GM21360 (cell line): ENCODE data around the gene CTSF.
"Not testable (repeated sequence)": the region's sequence is repeated elsewhere in the genome, so short reads cannot be mapped to it uniquely, and the experiment has no call there.

Source experiments
- ATAC-seq: cut with Tn5 transposase; IDR thresholded peaks from one replicate; pipeline ENCODE4 v1.9.1; 2021; ENCODE audit warnings: mild to moderate bottlenecking, moderate library complexity; ENCODE audit not compliant: unreplicated experiment

The CTSF gene

DNA sequence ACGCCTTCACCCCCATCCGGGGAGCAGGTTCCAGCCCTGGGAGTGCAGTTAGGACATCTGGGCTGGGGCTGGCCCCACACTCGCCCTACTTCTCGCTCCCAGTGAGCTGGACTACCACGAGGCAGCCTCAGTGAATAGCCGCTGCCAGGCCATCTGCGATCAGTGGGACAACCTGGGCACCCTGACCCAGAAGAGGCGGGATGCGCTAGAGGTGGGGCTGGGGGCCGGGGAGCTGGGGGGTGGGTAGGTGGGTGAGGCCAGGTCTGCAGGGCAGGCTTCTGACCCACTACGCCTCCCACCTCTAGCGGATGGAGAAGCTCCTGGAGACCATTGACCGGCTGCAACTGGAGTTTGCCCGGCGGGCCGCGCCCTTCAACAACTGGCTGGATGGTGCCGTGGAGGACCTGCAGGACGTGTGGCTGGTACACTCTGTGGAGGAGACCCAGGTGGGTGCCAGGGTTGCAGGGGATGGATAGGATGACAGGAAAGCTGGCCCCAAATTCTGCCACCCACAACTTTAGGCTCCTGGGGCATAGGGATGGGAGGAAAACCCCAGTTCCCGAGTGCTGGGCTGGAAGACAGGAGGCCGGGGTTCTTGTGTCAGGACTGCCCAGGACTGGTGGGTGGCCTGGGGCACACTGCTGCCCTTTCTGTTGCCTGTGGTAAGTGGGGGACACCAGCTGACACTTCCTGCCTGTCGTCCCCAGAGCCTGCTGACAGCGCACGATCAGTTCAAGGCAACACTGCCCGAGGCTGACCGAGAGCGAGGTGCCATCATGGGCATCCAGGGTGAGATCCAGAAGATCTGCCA lies 8.3 kb downstream of the CTSF start:
- no peak for ATAC-seq

DNA sequence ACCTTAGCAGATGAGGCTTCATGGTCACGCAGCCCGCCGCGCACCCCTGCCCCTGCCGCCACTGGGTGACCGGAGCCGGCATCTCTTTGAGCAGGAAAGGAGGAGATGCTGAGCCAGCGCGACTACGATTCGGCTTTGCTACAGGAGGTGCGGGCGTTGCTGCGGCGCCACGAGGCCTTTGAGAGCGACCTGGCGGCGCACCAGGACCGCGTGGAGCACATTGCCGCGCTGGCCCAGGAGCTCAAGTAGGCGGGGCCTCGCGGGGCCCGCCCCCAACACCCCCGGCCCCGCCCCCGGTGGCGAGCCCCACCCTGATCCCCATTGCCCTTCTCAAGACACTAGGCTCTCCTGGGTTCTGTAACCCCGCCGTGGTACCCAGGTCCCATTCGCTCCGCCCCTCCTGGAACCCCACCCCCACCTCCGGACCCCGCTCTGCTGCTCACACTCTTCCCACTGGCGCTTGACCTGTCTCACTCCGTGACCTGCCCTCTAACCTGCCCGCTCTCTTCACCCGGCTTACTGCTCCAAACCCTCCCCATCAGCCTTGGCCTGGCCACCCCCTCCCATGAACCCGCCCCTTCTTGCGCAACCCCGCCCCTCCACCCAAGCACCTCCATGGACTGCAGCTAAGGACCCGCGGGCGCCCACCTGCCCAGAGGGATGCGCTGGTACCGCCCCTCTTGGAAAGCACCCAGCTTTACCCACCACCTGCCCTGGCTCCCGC lies 9.1 kb downstream of the CTSF start:
- ATAC-seq: no peak

DNA sequence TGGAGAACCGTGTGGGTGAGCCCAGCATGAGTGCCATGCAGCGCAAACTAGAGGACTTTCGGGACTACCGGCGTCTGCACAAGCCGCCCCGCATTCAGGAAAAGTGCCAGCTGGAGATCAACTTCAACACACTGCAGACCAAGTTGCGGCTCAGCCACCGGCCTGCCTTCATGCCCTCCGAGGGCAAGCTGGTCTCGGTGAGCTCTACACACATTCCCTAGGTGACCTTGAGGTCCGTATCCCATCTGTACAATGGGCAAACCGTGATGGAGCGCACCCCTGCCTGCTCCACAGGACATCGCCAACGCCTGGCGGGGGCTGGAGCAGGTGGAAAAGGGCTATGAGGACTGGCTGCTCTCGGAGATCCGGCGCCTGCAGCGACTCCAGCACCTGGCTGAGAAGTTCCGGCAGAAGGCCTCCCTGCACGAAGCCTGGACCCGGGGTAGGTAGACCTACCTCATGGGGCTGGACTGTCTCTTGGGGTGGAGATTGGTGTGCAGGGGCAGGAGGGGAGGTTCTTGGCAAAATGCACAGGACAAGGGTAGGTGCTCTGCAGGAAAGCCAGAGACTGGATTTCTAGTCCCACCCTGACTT lies 10.6 kb downstream of the CTSF start:
- no peak for ATAC-seq

DNA sequence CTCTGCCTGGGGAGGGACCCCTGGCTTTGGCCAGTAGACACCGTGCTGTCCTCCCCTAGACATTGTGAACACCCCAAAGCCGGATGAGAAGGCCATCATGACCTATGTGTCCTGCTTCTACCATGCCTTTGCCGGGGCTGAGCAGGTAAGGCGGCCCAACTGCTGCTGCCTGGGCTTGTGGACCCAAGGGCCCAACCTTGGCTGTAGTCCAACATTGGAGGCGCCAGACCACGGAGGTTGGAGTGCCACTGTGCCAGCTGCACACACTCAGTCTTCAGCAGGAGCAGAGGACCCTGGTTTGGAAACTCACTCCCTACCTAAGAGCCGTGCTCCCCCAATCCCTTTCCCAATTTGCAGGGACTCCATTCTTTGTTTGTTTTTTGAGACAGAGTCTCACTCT lies 12.3 kb downstream of the CTSF start:
- no peak for ATAC-seq

GRCh38 chr11:66555416-66555815 lies 13.0 kb downstream of the CTSF start:
- no peak for ATAC-seq

DNA sequence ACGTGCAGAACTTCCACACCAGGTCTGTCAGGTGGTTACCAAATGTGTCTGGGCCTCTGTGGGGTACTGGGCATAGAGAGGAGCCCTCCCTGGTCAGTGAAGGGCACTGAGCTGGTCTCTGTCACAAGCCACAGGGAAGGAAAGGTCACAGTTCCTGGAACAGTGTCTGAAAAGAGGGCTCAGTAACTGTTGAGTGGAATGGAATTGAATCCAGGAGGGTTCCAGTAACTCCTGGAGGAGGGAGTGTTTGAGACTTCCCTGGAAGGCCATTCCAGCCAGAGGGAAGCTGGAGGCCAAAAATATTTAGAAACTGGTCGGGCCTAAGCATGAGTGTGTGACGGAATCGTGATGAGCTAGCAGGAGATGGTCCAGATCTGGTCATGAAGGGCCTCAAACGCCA lies 13.8 kb downstream of the CTSF start:
- ATAC-seq: no peak

DNA sequence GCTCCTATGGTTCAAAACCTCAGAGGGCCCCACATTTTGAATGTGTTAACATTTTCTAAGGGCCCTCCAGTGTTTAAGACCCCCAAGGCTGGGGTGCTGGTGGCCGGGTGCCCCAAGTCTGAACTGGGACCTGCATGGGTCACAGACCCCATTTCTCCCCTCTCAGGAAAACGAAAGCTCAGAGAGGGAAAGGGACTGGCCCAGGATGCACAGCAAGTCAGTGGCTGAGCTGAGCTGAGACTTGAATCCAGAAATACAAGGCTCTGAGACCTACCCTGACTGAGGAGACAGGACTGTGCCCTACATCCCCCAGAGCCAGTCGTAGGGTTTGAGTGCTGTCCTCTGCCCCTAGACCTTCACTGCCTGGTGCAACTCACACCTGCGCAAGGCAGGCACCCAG lies 17.5 kb downstream of the CTSF start:
- no peak for ATAC-seq

- ATAC-seq: no peak
Observed at GRCh38 chr11:66549696-66550095, 18.7 kb downstream of the CTSF start.

DNA sequence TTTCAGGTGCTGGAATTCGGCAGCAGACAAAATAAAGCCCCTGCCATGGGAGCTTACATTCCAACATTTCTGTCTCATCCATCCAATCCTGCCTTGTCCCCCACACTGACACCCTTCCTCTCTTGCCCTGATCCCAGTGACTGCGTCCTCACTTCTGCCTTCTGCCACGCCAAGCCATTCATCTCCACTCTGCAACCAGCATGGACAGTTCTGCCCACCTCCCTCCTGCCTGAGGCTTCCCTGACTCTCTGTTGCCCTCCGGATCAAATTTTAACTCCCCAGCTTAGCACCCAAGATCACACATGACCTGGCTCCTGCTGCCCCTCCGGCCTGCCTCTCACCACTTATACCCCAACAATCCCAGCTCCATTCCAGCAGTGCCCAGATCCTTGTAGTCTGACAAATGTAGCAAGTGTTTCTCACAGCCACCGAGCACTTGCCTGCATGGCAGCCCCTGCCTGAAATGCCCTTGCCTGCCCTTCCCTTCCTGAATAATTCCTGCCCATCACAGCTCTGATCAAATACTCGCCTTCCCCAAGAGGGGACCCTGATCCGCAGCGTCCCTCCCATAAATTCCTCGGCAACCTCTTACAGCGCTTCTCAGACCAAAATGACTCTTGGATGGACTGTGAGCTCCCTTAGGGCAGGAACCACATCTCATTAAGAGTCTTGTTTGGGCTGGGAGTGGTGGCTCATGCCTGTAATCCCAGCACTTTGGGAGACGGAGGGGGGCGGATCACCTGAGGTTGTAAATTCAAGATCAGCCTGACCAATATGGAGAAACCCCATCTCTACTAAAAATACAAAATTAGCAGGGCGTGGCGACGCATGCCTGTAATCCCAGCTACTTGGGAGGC lies 19.4 kb downstream of the CTSF start:
- ATAC-seq: no peak

GRCh38 chr11:66548041-66548440 lies 20.4 kb downstream of the CTSF start:
- no peak for ATAC-seq

DNA sequence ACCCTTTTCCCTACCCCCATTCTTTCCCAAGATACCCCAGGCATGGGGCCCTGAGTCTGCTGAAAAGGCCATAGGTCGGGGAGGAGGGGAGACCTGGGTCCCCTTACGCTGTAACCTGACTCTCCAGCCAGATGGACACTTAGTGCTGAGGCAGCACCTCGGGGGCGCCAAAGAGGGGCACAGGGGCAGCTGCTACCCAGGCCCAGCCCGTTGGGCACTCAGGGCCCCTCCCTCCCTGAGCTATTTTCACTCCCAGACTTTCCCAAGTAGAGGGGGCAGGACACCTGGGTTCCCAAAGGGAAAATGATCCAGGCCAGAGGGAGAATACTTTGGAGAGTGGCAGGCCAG lies 20.8 kb downstream of the CTSF start:
- ATAC-seq: no peak

DNA sequence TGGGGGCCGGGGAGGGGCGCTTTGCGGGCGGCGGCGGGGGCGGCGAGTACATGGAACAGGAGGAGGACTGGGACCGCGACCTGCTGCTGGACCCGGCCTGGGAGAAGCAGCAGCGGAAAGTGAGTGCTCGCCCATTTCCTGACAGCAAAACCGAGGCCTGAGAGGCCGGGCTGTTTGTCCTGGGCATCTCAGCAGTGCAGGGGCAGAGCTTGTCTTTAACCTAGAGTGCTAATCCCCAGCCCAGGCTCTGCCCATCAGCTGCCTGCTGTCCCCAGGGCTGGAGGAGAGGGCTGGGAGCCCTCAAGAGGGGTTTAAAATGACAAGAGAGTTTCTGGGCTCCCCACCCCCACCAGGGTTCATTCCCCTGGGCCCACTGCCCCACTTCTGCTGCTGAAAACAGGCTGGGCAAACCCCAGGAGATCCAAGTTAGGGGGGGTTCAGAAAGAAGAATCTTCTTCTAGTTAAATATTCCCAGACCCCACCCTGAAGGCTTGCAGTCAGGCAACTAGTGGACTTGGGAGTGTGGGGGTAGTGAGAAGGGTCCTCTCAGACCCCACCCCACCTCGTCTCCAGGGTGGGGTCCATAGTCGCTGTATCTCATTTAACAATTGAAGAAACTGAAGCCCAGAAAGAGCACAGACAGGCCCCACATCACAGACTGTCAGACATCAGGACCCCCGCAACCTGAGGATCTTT lies 21.3 kb downstream of the CTSF start:
- no peak for ATAC-seq

DNA sequence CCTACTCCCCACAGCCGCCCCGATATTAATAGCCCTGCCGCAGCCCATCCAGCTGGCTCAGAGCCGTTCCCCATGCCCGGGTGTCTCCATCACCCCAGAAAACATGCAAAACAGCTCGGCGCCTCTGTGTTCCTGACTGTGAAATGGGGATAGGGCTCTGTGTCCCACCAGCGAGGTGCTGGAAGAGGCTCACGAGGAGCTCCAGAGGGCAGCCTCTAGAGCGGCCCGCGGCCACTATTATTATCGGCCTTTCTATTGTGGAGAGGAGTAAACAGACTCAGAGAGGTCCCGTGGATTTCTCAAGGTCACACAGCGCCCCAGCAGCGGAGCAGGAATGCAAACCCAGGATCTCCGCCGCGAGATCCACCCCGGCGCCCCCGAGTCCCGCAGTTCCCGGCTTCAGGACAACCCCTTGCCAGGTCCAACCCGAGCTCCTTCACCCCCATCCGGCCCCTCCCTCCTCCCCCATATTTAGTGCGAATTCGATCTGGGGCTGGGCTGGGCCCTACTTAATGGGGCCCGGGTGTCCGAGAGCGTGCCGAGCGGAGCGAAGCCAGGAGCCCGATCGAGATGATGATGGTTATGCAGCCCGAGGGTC lies 21.9 kb downstream of the CTSF start, which contains the start of gene ACTN3:
Gene ACTN3, plus strand, starts transcription at position 536 of the 598 bp plus-strand sequence. Its CDS starts 35 bp downstream, at position 571.
- no peak for ATAC-seq

DNA sequence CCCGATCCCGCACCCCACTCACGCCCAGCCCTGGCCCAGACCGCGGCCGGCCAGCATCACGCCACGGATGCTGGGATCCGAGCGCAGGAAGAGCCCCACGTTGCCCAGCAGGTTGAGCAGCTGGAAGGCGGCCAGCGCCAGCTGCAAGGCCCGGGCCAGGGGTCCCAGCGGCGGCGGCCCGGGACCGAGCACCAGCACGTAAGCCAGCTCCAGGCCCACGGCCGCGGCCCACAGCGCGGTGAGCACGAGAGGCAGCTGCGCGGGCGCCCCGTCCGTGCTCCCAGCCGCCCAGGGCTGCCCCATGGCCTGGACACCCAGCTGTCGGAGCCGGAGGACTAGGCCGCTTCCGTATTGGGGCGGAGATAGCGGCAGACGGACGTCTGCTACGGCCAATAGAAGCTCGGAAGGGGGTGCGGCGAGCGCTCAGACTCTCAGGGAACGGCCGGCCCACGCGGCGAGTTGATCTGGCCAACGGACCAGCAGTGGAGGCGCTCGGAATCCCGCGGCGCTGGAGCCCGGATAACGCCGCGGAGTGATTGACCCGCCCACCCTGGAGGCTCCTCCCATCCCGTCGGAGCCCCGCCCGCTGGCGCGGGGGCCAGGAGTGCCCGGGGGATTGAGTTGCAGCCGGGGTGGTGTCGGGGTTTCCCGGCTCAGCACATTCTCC lies 22.6 kb downstream of the CTSF start, which contains the start of gene ZDHHC24:
Gene ZDHHC24, minus strand, starts transcription at position 348 of the 667 bp plus-strand sequence. Its CDS starts 45 bp downstream, at position 303.
- ATAC-seq: peak; percentile 70

- not testable (repeated sequence) for ATAC-seq
Observed at GRCh38 chr11:66544952-66545351, 23.5 kb downstream of the CTSF start.

- no peak for ATAC-seq
Observed at GRCh38 chr11:66543263-66544107, 24.9 kb downstream of the CTSF start.

DNA sequence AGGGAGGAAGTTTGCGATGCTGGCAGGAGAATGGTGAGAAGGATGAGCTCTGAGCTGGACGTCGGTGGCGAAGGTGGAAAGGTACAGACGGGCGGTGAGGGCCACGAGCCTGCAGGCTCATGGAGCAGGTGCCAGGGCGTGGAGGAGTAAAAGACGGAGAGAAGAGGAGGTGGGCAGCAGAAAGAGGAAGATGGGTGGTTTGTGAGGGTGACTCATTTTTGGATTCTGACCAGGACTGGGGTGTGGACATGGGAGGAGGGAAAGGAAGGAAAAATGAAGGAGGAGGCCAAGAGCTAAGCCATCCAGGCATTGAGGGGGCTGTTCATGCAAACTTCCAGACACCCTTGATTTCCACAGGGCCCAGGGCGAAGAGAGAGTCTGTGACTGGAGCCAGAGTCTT lies 26.0 kb downstream of the CTSF start:
- no peak for ATAC-seq

DNA sequence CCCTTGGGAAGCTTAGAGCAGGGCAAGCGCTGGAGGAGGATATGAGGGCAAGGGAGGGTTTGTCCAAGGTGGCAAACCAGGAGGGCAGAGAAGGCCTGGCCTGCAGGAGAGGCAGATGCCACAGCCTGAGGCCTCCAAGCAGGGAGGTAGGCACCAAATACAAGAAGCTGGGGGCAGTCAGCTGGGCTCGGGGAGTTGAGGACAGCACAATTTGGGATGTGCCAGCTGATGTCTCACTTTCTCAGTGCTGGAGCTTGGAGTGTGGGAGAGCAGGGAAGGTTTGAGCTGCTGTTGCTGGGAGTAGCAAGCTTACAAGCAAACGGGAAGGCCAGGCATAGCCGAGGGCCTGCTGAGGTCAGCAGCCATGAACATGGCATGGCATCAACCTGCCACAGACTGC lies 26.5 kb downstream of the CTSF start:
- no peak for ATAC-seq
